Activated naive CD4-positive, alpha-beta T cell (primary cell): ENCODE measurements around the gene YPEL1.

ENCODE experiments used
- DNase-seq, 4 experiments: peaks; one replicate each; lab custom pipeline; 2025; lab: John Stamatoyannopoulos, UW

Gene YPEL1

GRCh38 chr22:21652547-21653545 is 82.7 kb downstream of the YPEL1 start:
- no peak for DNase-seq

- DNase-seq, result peak; percentile 42 to 75 (median 64)
These were observed 83.5 kb downstream of the YPEL1 start for GRCh38 chr22:21652010-21652546.

- DNase-seq, result no peak
These were observed 84.0 kb downstream of the YPEL1 start for GRCh38 chr22:21651521-21652009.

GRCh38 chr22:21650823-21651520 is 84.6 kb downstream of the YPEL1 start:
- no peak for DNase-seq

GRCh38 chr22:21650280-21650679 is 85.3 kb downstream of the YPEL1 start:
- no peak for DNase-seq
